GM18507 (cell line): ENCODE results near the gene DYNLT1.
"Not testable (repeated sequence)": the region's sequence is repeated elsewhere in the genome, so short reads cannot be mapped to it uniquely, and the experiment has no call there.

Experiments used
- DNase-seq: peaks from one replicate; pipeline ENCODE4 v3.0.0; 2011; ENCODE audit warnings: low read depth; ENCODE audit not compliant: insufficient read length; ENCODE audit errors: extremely low spot score
- FAIRE-seq: peaks from 2 replicates; lab custom pipeline; 2011; peaks lifted over from hg19 to GRCh38; lab: Jason Lieb, UNC

DYNLT1 gene

DNA sequence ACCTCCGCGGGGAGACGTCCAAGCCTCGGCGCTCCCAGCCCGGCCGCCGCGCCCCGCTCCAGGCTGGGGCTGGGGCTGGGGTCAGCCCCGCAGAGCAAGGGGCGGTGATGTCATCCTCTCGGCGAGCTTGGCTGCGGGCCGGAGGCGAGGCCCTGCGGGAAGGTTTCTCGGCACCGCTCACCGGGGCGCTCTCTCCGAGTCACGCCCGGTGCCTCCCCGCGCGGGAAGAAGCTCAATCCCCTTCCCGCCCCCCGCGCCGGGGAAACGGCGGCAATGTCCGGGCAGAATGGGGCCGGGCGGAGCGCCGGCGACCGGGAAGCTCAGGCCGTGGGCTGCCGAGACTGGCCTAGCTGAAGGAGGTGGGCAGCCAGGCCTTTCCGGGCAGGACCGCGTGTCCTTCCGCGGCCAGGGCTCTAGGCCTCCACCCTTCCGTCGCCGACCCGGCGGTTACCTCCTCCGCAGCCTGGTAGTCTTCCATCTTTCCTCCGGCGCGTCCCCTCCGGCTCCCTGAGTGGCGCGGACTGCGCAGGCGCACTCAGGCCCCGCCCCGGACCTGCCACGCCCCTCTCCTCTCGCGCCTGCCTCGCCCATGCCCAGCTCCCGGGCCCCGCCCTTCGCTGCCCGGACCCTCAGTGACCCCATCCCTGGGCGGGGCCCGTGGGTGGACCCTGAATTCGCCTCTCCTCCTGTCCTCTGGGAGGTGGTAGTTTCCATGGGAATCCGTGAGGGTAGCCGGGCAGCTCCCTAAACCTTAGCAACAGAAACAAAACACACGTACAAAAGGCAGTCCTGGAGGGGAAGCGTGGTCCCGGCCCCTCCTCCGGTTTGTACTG, at the start of gene DYNLT1:
DYNLT1 (minus strand) TSS at position 513 of the 833 bp plus-strand sequence; CDS start at position 478, 35 bp downstream.
- FAIRE-seq (peak; percentile 91), DNase-seq (peak; percentile 80)

DNA sequence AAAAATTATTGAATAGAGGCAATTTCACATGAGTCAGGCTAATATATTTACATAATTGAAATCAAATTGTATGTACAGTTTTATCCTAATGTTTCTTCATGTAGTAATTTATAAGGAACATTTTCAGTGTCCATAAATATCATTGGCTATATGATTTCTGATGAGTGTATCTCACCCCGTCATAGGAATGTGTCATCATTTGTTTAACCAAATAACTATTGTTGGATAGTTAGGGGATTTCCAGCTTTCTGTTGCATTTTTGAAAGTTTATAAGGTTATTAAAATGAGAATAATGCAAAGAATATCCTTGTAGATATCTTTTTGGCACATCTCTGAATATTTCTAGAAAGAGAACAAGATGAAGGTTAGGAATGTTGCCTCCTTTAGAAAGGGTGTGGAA, 44.3 kb upstream of the DYNLT1 start:
- DNase-seq (no peak), FAIRE-seq (no peak)

DNA sequence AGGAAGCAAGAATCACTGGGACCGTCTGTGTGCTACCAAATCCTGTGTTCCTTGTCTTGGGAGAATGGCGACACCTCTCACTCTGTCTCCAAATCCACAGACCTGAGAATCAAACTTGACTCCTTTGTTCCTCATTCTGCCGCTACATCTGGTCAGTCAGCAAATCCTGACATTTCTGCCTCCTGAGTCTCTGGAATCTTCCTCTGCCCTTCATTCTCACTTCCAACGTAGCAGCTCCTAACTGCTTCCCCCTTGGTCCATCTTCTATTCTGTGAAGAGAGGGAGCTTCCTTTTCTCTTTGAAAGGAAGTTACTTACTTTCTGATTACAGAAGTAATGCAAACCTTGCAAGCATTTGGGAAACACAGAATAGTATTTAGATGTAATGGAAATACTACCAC, 43.0 kb upstream of the DYNLT1 start:
- FAIRE-seq, result no peak
- no peak for DNase-seq

DNA sequence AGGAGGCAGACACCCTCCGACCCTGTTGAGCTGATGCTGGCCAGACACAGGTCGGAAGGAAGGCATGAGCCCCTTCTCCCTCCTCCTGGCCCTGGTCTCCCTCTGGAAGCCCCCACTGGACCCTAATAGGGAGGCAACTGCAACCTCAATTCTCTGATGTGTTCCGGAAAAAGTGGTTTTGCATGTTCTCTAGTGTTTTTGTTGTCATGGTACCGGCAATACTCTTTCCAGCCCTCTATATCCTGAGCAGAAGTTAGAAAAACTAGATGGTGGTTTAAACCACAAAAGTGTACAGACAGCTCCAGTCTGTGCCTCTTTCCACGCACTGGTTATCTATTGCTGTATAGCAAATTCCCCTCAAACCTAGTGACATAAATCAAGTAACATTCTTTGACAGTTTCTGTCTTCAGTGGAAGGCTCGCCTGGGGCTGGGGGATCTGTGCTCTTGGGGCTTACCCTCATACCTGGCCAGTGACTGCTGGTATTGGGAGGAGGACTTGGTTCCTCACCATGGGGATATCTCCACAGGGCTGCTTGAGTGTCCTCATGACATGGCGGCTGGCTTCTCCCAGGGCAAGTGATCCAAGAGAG, 42.3 kb upstream of the DYNLT1 start:
- DNase-seq, result no peak
- FAIRE-seq, result peak; percentile 71

DNA sequence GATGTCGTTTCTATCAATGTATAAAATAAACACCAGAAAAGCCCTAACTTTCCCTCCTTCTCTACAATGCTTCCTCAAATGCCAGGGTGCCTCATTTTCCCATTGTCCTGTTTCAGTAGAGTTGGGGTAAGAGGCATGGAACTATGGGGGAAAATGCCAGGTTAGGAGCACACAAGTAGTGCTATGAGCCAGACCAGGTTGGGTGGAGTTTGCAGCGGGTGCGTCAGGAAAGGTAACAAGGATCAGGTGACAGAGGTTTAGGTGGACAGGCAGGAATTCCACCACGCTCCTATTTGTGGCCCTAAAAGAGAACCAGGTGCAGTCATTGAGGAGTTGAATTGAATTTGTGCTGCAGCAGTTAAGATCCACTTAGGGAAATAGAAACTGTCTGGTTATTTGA, 41.8 kb upstream of the DYNLT1 start:
- DNase-seq, result no peak
- no peak for FAIRE-seq

DNA sequence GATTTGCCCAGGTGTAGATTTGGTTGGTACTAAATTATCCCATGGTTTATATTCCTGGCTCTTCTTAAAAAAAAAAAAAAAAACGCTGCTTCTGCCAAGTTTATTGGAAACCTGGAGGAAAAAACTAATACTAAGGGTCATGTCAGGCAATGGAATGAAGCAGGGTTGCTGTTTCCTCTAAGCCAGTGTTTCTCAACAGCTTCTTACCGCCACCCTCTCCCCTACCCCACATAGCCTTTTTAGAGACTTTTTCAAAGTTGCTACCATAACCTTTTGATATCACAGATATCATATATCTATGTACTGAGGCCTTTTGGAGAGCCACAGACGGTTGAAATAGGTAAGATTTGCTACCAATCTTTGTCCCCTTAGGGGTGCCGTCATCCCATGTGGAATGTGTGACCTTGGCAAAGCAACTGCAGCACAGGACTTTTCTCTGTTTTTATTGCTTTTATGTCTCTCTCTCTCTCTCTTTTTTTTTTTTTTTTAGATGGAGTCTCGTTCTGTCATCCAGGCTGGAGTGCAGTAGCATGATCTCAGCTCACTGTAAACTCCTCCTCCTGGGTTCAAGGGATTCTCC, 40.3 kb upstream of the DYNLT1 start:
- FAIRE-seq (no peak), DNase-seq (no peak)

DNA sequence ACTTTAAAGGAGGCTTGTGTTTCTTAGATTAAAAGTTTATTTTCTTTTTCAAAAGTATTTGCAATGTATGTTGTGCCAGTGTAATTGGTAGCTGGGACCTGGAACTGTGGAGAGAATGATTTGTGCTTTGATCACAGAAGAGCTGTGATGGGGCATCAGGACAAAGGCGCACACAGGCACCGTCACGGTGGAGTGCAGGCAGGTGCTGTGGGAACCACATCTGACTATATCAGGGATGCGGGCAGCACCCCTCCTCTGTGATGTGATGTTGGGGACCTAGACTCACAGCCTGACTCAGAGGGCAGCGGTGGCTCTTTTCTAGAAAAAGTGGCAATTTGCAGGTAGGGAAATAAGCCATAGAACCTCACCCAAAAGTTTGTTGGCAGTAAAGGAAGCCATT, 39.8 kb upstream of the DYNLT1 start:
- FAIRE-seq (no peak), DNase-seq (no peak)

DNA sequence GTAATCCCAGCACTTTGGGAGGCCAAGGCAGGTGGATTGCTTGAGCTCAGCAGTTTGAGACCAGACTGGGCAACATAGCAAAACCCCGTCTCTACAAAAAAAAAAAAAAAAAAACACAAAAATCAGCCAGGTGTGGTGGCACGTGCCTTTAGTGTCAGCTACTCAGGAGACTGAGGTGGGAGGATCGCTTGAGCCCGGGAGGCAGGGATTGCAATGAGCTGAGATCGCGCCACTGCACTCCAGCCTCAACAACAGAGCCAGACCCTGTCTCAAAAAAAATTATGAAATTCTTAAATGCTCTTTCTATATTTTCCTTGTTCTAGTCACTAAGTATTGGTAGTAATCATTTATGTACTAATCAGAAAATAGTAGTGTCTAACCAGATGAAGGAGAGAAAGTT, 35.9 kb upstream of the DYNLT1 start:
- DNase-seq (no peak), FAIRE-seq (no peak)

DNA sequence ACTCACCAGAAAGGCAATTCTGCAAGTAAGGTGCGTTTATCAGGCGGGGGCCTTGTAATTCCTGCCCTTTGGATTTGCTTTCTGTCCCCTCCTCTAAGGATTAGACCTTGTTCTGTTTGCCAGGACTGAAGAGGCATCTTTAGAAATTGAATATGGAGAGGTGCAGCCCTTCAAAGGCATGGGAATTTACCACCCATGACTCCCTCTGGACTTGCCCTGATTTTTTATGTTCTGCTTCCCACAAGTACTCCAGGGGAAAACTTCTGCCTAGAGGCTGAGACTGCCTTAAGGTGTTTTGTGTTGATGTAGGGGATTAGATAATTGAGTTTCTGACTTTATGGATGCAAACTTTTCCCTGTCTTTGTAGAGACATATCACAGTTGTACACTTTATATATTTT, 35.5 kb upstream of the DYNLT1 start:
- FAIRE-seq, result no peak
- no peak for DNase-seq

DNA sequence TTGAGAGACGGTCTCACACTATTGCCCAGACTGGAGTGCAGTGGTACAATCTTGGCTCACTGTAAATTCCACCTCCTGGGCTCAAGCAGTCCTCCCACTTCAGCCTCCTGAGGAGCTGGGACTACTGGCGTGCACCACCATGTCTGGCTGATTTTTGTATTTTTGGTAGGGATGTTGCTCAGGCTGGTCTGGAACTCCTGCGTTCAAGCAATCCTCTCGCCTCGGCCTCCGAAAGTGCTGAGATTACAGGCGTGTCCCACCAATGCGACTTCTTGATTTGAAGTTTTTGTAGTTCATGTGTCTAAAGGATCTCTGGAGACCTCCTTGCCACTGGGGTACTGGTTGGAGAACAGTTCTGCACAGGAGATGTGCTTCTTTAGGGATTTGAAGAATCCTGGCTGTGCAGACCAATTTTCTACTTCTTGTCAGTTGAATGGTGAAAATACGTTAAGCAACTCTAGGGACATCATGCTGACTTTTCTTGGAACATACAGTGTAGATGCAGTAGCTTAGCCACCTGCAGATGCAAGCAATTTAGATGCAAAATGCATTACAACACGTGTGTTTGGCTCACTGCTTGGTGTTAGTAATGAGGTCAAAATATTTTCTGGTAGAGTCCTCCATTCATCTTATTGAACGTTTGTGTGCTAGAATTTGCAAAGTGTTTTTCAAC, 33.5 kb upstream of the DYNLT1 start:
- DNase-seq (no peak), FAIRE-seq (no peak)

DNA sequence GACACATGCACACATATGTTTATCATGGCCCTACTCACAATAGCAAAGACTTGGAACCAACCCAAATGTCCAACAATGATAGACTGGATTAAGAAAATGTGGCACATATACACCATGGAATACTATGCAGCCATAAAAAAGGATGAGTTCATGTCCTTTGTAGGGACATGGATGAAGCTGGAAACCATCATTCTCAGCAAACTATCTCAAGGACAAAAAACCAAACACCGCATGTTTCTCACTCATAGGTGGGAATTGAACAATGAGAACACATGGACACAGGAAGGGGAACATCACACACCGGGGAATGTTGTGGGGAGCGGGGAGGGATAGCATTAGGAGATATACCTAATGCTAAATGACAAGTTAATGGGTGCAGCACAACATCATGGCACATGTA, 32.6 kb upstream of the DYNLT1 start:
- DNase-seq, FAIRE-seq: not testable (repeated sequence)

DNA sequence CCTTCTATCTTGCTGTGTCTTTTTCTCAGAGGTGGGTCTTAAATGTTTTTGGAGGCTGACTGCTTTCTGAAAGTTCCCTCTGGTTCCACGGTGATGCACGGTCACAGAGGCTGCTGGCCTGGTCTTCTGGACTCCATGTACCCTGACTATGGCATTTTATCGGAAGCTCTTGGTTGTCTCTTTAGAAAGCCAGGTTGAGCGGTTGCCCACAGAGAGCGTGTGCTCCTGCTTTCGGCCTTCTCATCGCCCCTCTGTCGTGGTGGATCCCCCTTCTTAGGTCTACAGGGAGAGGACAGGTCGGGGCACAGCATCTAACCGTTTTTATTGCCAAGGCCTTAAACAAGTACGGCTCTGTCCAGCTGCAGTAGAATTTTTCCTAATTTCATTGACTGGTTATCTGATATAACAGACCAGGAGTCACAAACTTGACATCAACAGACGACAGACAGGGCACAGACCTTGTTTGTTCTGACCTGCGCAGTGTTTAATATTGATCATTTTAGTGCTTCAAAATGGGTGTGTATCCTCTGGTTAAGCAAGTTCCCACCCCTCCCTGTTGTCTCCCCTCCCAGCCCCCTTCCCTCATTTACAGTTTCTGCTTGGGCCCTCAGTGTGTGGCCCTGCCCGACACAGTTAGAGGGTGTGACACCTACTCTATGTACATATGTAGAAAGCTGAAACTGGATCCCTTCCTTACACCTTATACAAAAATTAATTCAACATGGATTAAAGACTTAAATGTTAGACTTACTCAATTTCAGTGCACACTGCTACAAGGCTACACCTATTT, 30.0 kb upstream of the DYNLT1 start:
- no peak for FAIRE-seq
- no peak for DNase-seq

DNA sequence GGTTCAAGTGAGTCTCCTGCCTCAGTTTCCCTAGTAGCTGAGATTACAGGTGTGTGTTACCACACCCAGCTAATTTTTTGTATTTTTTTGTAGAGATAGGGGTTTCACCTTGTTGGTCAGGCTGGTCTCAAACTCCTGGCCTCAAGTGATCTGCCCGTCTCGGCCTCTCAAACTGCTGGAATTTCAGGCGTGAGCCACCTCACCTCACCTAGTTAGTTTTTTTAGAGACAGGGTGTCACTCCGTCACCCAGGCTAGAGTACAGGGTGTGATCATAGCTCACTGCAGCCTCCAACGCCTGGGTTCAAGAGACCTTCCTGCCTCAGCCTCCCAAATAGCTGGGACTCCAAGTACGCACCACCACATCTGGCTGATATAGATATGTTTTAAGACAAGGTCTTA, 28.2 kb upstream of the DYNLT1 start:
- DNase-seq, result no peak
- no peak for FAIRE-seq

DNA sequence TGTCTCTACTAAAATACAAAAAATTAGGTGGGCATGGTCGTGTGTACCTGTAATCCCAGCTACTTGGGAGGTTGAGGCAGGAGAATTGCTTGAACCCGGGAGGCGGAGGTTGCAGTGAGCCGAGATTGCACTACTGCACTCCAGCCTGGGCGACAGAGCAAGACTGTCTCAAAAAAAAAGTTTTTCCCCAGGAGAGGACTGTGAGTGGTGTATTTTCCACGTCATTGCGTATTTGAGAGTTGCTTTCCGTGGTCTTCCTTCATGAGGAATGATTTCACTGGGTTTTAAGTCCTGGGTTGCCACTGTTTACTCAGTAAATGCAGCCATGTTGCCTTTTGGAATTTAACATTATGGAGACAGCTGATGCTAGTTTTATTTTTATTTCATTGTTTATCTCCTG, 27.6 kb upstream of the DYNLT1 start:
- FAIRE-seq, DNase-seq: not testable (repeated sequence)

DNA sequence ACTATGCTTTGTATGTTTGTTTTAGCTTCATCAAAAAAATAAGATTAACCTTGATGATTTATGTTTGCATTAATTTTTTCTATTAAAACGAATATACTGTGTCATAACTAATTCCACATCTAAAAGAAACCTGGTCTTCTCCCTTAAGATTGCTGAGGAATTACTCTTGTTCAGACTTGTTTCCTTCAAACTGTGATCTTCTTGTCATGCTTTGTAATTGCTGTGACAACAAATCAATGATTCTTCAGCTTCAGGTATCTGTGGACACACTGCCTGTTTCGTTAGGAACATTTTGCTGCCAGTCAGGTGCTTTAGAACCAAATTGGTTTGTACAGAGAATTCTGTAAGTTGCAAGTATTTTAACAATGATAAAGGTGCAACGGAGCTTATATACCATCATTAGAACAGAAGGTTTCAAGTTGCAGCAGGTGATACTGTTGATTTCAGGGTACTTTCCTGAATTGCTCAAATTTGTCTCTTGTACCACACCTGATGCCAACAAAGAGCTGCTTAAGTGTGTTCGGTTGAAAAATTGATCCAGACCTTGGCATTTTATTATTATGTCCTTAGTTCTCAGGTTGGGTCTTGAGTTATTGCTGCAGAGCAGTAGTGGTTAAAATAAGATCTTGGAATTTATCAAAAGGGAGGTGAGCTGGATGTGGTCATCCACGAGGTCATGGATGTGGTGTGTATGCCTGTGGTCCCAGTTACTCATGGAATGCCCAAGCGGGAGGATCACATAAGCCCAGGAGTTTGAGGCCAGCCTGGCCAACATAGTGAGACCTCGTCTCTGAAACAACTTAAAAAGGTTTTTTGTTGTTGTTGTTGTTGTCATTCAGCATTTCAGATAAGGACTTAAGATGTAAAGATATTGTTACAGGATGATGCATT, 24.8 kb upstream of the DYNLT1 start:
- no peak for DNase-seq

DNA sequence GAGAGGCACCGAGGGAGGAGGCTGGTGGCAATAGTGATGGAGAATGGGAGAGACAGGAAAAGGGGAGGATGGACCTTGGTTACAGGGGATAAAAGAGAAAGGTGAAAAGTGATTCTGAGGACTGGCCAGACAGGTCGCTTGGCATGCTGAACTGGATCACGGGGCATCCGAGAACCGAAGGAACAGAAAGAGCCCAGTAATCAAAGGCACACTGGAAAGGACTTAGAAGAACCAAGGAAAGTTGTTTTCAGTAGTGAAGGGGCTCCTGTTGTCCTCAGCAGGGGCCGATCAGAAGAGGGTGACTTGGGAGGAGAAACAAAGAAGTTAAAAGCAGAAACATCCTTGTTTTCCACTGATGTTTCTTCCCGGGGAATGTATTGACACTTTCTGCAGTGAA, 24.2 kb upstream of the DYNLT1 start:
- DNase-seq, result no peak
- no peak for FAIRE-seq

More for the DNA sequence above, 24.8 kb upstream of the DYNLT1 start:
- FAIRE-seq, result no peak

DNA sequence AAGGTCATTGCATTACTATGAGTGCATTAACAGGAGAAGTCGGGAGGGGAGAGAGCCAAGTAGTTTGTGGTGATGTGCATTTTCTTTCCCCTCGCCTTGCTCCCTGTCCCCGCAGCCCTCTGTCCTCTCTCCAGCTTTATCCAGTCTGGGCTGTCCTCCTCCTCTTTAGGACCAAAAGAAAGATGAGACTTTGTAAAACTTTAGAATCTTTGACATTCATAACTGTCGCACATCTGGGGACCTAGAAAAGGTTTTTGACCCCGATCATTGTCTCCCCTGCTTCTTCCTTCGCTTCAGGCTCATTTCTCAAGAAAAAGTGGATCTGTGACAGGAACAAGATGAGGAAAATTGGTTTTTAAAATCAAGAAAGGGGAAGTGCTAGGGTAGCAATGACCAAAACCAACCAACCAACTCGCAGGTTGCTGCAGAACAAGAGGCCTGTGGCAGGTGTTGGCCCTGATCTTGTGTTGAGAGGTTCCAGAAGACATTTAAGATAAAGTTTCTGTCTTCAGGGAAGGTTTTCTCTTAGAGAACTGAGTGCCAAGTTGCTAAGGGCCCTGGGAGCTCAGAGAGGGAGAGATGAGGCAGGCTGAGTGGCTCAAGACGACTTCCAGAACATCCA, 22.9 kb upstream of the DYNLT1 start:
- FAIRE-seq (no peak), DNase-seq (no peak)

DNA sequence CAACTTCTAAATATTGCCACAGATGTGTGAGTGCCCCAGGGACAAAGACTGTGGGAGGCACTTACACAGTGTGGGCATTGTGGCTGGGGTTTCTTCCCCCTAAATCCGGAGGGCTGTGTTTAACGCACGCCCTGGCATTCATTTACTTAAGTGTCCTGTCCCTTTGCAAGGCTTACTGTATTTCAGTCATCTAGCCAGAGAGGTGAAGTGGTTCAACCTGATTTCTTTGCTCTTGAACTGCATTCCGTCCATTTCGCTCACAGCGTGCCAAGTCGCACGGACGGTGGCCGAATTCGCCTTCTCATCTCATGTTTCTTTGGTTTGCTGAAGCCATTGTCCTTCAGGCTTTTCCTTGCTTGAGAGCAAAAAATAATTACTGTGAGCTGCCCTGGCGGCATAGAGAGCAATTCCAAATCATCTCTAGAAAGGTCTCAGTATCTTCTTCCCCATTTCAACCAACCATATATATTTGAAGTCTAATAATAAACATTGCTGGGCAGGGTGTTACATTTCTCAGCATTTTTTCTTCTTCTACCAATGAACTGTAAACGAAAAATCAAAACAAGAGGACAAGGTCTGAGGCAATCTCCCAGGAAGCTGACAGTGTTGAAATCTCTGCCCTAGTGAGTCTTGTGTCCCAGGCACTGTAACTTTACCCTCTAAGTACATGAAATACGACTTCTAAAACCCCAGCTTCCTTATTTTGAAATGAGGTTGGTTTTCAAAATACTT, 22.3 kb upstream of the DYNLT1 start:
- FAIRE-seq, result no peak
- no peak for DNase-seq
